ENCODE results near the gene WASF2. TPM values are rescaled to one million over a fixed set of nuclear protein-coding genes. Genes with fewer than 3 reads are reported as not detected.

WASF2 gene
- total RNA-seq, 1 donor from 2014 or later = 97.8 TPM

DNA sequence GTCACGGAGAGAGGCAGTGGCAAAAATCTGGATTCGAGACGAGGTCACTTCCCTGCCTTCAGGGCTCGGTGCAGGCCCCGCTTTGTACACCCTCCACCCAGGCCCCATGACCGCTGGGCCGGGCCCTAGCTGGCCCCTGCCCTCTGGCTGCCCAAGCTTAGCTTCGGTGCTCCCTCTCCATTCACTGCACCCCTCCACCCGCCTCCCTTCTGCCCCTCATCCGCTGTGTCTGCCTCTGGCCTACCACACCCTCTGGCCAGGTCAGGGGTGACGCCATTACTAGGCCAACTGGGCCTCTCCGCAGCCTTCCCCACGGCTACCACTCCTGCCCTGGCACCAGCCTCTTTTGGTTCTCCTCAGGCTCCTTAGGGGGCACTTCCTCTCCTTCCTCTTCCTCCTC lies 106.3 kb downstream of the WASF2 start:
- DNase-seq (ENCODE audit: low spot score in 2 of 2, unreplicated experiment in 2 of 2) = no peak
- no peak overlapping the region for H3K27ac Mint-ChIP-seq
- no peaks in the 10 kb centered on the region for H3K9me3 Mint-ChIP-seq
- H3K36me3 Mint-ChIP-seq = no peaks in the 10 kb centered on the region
- H3K27me3 Mint-ChIP-seq (ENCODE audit: low read depth) = peaks cover 16% of the 10 kb centered on the region
- TF ChIP-seq, protein P1, sequence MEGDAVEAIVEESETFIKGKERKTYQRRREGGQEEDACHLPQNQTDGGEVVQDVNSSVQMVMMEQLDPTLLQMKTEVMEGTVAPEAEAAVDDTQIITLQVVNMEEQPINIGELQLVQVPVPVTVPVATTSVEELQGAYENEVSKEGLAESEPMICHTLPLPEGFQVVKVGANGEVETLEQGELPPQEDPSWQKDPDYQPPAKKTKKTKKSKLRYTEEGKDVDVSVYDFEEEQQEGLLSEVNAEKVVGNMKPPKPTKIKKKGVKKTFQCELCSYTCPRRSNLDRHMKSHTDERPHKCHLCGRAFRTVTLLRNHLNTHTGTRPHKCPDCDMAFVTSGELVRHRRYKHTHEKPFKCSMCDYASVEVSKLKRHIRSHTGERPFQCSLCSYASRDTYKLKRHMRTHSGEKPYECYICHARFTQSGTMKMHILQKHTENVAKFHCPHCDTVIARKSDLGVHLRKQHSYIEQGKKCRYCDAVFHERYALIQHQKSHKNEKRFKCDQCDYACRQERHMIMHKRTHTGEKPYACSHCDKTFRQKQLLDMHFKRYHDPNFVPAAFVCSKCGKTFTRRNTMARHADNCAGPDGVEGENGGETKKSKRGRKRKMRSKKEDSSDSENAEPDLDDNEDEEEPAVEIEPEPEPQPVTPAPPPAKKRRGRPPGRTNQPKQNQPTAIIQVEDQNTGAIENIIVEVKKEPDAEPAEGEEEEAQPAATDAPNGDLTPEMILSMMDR (IDR thresholded peaks at IDR 0.05; ENCODE audit: unreplicated experiment) = no peak
- no peak overlapping the region for H3K4me3 Mint-ChIP-seq
- peaks cover 7% of the 10 kb centered on the region for H3K4me1 Mint-ChIP-seq

DNA sequence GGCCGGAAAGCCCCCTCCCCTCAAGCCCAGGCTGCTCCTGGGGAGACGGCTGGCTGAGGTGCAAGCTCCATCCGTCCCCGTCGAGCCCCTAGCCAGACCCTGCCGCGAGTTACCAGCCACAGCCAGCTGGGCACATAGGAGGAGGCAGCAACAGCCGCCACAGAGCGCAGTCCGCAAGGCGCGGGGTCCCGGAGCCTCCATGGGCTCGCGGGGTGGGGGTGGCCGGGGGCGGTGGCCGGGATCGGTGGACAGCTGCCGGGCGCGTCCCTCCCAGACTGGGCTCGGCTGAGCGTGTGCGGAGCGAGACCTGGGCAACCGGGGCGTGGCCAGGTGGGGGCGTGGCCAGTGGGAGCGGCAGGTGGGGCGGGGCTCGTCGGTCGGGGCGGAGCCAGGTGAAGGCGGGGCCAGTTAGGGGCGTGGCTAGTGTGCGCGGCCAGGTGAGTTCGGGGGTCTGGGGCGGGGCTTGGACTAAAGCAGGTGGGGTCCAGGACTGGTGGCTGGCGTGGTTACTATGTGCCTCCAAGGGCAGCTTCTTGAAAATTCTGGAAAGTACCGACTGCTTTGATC lies 106.8 kb downstream of the WASF2 start, which contains the start of gene CD164L2:
CD164L2 (minus strand) TSS at position 295 of the 567 bp plus-strand sequence; CDS start at position 201, 94 bp downstream.
- peak in 1 of 2 experiments; percentile 79 for DNase-seq (ENCODE audit: low spot score in 2 of 2, unreplicated experiment in 2 of 2)
- peaks cover 16% of the 10 kb centered on the region for H3K27me3 Mint-ChIP-seq (ENCODE audit: low read depth)
- no peak within 1 kb of the TSS for H3K27ac Mint-ChIP-seq
- H3K4me3 Mint-ChIP-seq = peak within 1 kb of the TSS; percentile 48
- no peaks in the 10 kb centered on the region for H3K9me3 Mint-ChIP-seq
- H3K36me3 Mint-ChIP-seq = no peaks in the 10 kb centered on the region
- H3K4me1 Mint-ChIP-seq = peaks cover 7% of the 10 kb centered on the region
- TF ChIP-seq, protein P1 (IDR thresholded peaks at IDR 0.05; ENCODE audit: unreplicated experiment) = no peak

DNA sequence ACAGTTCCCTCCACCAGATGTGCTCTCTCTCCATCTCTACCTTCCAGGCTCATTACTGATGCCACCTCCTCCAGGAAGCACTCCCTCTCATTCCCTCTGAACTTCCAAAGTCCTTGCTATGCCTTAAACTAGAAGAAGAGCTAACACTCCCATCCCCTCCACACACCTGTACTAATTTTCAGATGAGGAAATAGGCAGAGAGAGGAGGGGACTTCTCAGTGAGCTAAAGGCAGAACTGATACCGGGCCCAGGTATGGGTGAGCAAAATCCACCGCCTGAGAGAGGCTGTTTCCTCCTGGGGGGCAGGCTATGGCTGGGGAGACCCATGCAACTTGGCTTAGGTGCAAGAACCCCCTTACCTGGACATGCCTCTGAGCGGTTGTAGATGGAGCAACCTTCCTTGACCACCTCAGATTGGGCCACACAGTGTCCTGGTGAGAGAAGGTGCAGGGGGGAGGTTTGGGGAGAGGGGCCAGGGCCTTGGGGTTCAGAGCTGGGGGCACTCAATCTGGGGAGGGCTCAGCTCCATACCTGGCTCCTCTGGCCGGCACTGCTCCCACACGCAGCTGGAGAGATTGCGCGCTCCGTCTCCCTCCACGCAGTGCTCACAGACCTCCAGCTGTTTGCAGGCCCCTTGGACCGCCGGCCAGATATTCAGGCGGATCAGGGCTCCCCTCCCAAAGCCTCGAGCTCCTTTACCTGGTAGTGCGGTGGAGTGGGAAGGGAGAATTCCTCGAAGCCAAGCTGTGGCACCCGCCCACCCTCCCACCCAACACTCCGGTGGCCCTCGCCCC lies 107.8 kb downstream of the WASF2 start:
- Mint-ChIP-seq H3K4me1 (peaks cover 8% of the 10 kb centered on the region), H3K36me3 (no peaks in the 10 kb centered on the region), H3K27me3 (ENCODE audit: low read depth) (peaks cover 16% of the 10 kb centered on the region), H3K9me3 (no peaks in the 10 kb centered on the region), H3K27ac (no peak overlapping the region), H3K4me3 (no peak overlapping the region)
- TF ChIP-seq, protein P1 (IDR thresholded peaks at IDR 0.05; ENCODE audit: unreplicated experiment) = no peak
- DNase-seq (ENCODE audit: low spot score in 2 of 2, unreplicated experiment in 2 of 2) = no peak

DNA sequence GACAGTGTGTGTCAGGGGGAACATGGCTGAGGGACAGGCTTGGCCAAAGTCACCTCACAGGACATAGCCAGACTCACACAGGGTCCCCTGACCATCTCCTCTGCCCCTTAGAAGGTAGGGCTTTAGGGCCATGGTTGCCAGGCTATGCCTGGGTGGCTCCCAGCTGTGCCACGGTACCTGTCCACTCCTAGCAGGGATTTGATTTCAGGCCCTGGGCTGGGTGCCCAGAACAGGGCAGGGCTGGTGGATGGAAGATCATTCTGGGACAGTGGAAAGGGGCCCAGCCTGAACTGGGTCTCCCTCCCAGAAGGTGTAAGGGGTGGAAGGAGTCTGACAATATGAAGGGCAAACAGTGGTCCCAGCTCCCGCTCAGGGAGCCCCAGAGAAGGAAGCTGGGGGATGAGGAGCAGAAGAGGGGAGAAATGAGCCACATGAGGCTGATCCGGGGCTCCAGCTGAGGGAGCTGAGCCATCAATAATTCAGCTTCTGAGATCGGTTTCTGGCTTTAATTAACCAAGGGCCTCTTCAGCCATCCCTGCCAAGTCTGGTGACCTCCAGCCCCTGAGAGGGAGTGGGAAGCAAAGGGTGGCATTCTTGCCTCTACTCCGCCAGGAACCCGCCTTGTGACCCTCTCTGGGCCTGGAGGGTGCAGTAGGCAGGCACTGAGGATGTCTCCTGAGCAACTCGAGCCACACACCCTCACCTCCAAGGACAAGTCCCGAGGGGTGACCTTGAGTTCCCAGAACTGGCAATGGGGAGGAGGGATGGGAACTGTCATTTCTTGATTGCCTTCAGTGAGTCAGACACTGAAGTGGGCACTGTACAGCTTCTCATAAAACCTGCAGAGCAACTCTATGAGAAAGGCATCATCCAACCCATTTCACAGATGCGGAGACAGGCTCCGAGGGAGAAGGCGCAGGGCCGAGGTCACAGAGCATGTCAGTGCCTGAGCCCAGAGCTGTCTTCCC lies 108.9 kb downstream of the WASF2 start:
- H3K36me3 Mint-ChIP-seq = no peaks in the 10 kb centered on the region
- TF ChIP-seq, protein P1 (IDR thresholded peaks at IDR 0.05; ENCODE audit: unreplicated experiment) = no peak
- H3K4me3 Mint-ChIP-seq = no peak overlapping the region
- peaks cover 16% of the 10 kb centered on the region for H3K27me3 Mint-ChIP-seq (ENCODE audit: low read depth)
- no peak overlapping the region for H3K27ac Mint-ChIP-seq
- H3K9me3 Mint-ChIP-seq = no peaks in the 10 kb centered on the region
- no peak for DNase-seq (ENCODE audit: low spot score in 2 of 2, unreplicated experiment in 2 of 2)
- peaks cover 8% of the 10 kb centered on the region for H3K4me1 Mint-ChIP-seq

DNA sequence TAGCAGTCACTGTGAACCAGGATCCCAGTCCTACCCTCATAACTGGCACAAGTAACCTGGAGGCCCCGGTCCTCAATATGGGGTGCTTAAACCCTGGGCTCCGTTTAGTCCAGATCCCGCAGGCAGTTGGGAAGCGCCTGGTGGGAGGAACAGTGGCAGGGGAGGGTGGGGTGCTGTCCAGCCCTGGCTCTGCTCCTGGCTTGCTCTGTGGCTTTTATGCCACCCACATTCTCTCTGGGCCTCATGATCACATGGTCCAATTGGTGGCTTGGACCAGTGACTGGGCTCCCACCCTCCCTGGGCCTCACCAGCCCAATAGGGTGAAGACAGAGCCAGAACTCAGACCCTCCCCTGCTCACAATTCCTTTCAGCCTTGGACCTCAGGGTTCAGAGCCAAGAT lies 109.7 kb downstream of the WASF2 start:
- DNase-seq (ENCODE audit: low spot score in 2 of 2, unreplicated experiment in 2 of 2) = no peak
- H3K27ac Mint-ChIP-seq = no peak overlapping the region
- no peaks in the 10 kb centered on the region for H3K36me3 Mint-ChIP-seq
- TF ChIP-seq, protein P1 (IDR thresholded peaks at IDR 0.05; ENCODE audit: unreplicated experiment) = no peak
- H3K4me1 Mint-ChIP-seq = peaks cover 8% of the 10 kb centered on the region
- no peaks in the 10 kb centered on the region for H3K9me3 Mint-ChIP-seq
- no peak overlapping the region for H3K4me3 Mint-ChIP-seq
- peaks cover 16% of the 10 kb centered on the region for H3K27me3 Mint-ChIP-seq (ENCODE audit: low read depth)

Data from mesothelial cell of epicardium (in vitro differentiated cells).